IgD-negative memory B cell (primary cell): ENCODE data around the gene STAT5A. TPM values are rescaled to one million over a fixed set of nuclear protein-coding genes. Genes with fewer than 3 reads are reported as not detected.

Experiments
- H3K27ac Mint-ChIP-seq, 3 donors: one replicate each; pipeline ENCODE4 v1.8.0; 2020 to 2022; ENCODE audit warnings: mild to moderate bottlenecking in 3 of 3, mixed read lengths in 3 of 3, moderate library complexity in 1 of 3
- H3K27me3 Mint-ChIP-seq: one replicate; pipeline ENCODE4 v1.8.0; 2021; ENCODE audit warnings: mixed read lengths
- H3K36me3 Mint-ChIP-seq: one replicate; pipeline ENCODE4 v1.8.0; 2020; ENCODE audit warnings: mild to moderate bottlenecking, mixed read lengths
- H3K4me1 Mint-ChIP-seq, 3 donors: one replicate each; pipeline ENCODE4 v1.8.0; 2020 to 2022; ENCODE audit warnings: mixed read lengths in 3 of 3, mild to moderate bottlenecking in 1 of 3
- H3K4me3 Mint-ChIP-seq, 4 donors: one replicate each; pipeline ENCODE4 v1.8.0; 2020 to 2022; ENCODE audit warnings: mild to moderate bottlenecking in 4 of 4, mixed read lengths in 4 of 4, moderate library complexity in 3 of 4
- H3K9me3 Mint-ChIP-seq, 3 donors: one replicate each; pipeline ENCODE4 v1.8.0; 2020 to 2021; ENCODE audit warnings: mixed read lengths in 3 of 3, mild to moderate bottlenecking in 1 of 3
- polyA plus RNA-seq: library from polyadenylated mRNA; unstranded; fragments of 300-500 nt; fragmentation: Illumina TruSeq; gene quantifications from one replicate; pipeline ENCODE4 v1.2.3, GENCODE V29; 2021

STAT5A gene
- polyA plus RNA-seq, 1 donor from 2014 or later = 63.0 TPM

DNA sequence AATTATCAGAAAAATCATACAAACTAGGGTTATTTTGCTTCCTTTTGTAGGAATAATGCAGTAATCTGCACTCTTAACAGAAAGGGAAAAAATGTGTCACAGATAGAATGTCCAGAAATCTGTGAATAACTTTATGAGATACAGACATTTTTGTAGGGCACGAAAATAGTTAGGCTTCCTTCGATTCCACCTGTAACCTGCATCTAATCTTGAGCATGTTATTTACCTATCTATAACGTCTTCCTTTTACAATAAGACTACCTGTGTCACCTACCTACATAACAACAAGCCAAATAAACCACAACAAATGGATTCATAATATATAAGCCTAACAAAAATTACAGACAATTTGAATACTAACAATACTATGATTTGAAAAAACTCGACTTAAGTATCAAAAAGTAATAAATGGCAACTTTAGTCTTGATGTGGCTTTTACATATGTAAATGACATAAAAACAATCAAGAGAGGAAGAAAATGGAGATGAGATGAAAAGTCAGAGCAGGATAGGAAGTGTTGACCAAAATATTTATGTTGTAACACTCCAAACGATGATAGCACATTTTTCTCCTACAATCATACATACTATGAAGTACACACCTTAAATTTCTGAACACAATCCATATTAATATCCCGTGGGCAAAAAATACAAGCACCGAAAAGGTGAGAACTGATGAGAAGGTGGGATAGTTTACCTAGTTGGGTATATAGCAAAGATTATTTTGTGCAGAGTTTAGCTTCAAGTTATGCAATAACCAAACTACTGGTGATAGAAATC is 14.6 kb upstream of the STAT5A start:
- Mint-ChIP-seq H3K4me3 (peak overlapping the region; percentile 93 to 99 (median 96)), H3K4me1 (peaks cover 49 to 56% (median 56%) of the 10 kb centered on the region in 3 donors), H3K9me3 (no peaks in the 10 kb centered on the region), H3K36me3 (peaks cover 3% of the 10 kb centered on the region), H3K27ac (peak overlapping the region; percentile 24 to 92 (median 86)), H3K27me3 (peaks cover 2% of the 10 kb centered on the region)

DNA sequence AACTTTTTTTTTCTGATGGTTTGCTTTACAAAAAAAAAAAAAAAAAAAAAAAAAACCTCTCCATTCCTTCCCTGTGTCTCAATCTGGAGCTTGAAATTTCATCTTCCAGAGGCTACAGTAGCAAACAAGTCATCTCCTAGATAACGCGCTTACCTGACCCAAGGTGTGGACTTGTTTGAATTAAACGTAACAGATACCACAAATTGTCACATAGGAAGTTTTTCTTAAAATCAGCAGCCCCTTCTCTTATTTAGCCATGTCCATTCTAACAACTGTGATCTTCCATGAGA is 14.1 kb upstream of the STAT5A start:
- Mint-ChIP-seq H3K4me1 (peaks cover 49 to 56% (median 56%) of the 10 kb centered on the region in 3 donors), H3K4me3 (peak overlapping the region; percentile 93 to 99 (median 96)), H3K36me3 (peaks cover 3% of the 10 kb centered on the region), H3K9me3 (no peaks in the 10 kb centered on the region), H3K27ac (peak overlapping the region; percentile 60 to 96 (median 92)), H3K27me3 (peaks cover 2% of the 10 kb centered on the region)

DNA sequence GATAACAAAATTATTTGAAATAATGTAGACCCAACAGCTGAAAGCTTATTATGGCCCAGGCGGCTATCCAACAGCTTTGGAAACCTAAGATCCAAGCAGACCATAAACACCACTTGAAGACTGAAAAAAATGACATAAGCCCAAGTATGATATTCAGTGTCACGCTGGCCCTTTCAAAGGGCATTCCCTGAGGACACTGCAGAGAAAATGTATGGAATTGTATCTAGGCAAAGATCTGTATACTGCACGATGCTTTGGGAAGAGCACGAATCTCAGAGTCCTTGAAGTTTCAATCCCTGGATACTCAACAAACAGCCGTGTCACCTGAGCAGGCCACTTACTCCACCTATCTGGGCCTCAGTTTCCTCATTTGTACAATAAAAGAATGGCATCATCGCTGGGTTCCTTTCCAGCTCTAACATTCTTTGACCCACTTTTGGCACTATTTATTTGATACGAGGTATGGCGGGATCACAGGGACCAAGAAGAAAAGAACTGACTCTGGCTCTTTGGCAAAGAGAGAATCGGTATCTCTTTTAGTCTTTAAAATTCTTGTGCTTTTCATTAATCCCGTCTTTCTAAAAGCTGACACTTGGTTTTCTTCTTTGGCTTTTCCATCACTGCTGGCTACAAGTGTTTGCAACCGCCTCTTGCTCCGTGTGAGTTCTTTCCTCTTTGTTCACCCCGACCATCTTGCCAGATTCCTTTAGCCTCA is 13.3 kb upstream of the STAT5A start:
- no peaks in the 10 kb centered on the region for H3K9me3 Mint-ChIP-seq
- peaks cover 2% of the 10 kb centered on the region for H3K27me3 Mint-ChIP-seq
- H3K4me3 Mint-ChIP-seq = peak overlapping the region; percentile 93 to 99 (median 96)
- H3K36me3 Mint-ChIP-seq = peaks cover 3% of the 10 kb centered on the region
- peak overlapping the region; percentile 88 to 96 (median 92) for H3K27ac Mint-ChIP-seq
- peaks cover 47 to 56% (median 56%) of the 10 kb centered on the region in 3 donors for H3K4me1 Mint-ChIP-seq

DNA sequence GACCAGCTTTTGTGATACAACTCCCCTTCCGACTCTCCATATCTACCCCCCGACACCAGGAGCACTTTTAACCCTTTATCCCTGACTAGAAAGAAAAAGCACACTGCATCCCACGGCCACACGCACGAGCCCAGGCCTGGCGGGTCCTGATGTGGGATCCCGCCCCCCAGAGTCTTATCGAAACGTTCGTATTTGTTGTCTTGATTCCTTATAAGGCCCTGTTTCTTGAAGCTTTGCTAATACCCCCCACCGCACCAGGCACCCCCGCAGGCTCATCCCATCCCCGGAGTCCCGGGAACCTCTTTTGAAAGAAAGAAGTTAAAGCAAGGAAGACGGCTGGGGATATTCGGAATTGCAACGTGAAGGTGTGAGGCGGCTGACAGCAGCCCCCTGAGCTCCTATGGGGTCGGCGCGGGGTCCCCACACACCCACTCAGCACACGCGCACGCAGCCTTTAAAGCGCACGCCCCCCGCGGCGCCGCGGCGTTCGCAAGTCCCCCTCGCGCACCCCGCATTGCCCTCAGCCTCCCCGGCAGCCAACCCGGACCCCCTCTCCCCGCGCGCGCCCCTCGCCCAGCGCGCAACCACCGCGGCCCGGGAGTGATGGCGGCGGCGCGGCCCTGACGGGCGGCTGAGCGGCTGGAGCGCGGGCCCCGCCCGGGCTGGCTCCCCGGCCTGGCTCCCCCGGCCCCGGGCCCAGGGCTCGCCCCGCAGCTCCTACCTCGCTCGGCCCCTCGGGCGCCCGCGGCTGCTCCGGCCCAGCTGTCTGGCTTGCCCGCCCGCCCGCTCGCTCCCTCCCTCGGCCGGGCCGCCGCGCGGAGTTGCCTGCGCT is 12.6 kb upstream of the STAT5A start:
- Mint-ChIP-seq H3K4me1 (peaks cover 43 to 51% (median 49%) of the 10 kb centered on the region in 3 donors), H3K9me3 (no peaks in the 10 kb centered on the region), H3K4me3 (peak overlapping the region; percentile 93 to 99 (median 96)), H3K36me3 (peaks cover 3% of the 10 kb centered on the region), H3K27me3 (peaks cover 2% of the 10 kb centered on the region), H3K27ac (peak overlapping the region; percentile 79 to 96 (median 88))

DNA sequence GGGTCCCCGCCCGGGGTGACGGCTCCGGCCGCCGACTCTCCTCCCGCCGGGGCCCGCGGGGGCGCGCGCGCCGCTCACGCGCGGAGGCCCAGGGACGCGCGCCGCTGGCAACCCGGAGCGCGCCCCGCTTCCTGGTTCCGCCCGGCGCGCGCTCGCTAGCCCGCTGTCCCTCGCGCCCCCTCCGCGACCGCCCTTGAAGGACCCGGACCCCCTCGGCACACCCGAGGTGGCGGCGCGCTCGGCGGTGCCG is 12.0 kb upstream of the STAT5A start, which contains the start of gene STAT5B:
STAT5B (minus strand) TSS at position 33 of the 250 bp plus-strand sequence. CDS start 44,264 bp downstream, outside the sequence.
- peak within 1 kb of the TSS; percentile 93 to 99 (median 96) for H3K4me3 Mint-ChIP-seq
- peak within 1 kb of the TSS; percentile 79 to 96 (median 88) for H3K27ac Mint-ChIP-seq
- H3K27me3 Mint-ChIP-seq = peaks cover 2% of the 10 kb centered on the region
- peaks cover 39 to 46% (median 43%) of the 10 kb centered on the region in 3 donors for H3K4me1 Mint-ChIP-seq
- H3K36me3 Mint-ChIP-seq = peaks cover 3% of the 10 kb centered on the region
- H3K9me3 Mint-ChIP-seq = no peaks in the 10 kb centered on the region

DNA sequence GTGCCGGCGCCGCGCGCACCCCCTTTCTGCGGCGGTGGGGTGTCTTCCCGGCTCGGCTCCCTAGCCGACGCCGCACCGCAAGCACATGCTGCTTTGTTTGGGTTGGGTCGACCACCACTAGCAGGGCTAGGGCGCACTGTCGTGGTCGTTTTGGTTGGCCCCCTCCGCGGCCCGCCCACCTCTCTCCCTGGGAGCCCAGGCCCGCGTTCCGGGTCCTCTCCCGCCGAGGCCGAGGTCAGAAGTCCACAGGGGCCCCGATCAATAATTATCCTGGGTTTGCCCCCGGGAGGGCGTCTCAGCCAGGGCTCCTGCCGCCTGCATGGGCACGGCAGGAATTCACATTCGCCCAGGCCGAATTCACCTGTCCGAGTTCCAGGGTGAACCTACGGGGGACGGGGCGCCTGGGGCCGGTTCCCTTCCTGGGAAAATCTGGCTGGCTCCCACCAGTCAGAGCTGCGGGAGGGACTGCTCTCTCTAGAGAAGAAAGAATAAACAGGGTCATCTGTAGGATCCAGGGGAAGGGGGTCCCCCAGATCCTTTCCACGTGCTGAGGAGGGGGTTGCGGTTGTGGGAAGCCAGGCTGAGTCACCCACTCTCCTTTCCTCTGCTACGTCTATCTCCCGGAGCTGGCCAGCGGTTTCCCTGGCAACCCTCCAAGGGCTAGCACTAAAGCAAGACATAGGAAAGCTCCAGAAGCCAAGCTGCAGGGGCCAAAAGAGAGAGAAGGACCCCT is 11.5 kb upstream of the STAT5A start:
- H3K27ac Mint-ChIP-seq = peak overlapping the region; percentile 72 to 90 (median 83)
- no peaks in the 10 kb centered on the region for H3K9me3 Mint-ChIP-seq
- H3K4me1 Mint-ChIP-seq = peaks cover 34 to 41% (median 39%) of the 10 kb centered on the region in 3 donors
- peaks cover 3% of the 10 kb centered on the region for H3K36me3 Mint-ChIP-seq
- peaks cover 2% of the 10 kb centered on the region for H3K27me3 Mint-ChIP-seq
- peak overlapping the region; percentile 79 to 91 (median 88) for H3K4me3 Mint-ChIP-seq

DNA sequence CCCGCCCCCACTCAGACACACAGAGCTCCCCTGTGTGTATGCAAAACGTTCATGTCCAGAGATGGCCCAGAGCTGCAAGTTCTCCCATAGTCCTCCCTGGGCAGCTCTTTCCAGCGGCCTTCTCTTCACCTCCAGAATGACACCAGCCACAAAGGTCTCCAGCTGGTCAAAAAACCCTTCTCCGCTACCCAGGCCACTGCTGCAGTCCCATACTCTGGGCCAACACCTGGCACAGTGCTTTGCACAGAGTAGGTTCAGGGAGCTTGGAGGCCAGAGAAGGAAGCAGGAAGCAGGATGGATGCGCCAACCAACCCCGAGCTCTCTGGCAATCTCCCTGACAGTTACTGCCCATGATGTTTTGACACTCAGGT is 11.0 kb upstream of the STAT5A start:
- Mint-ChIP-seq H3K9me3 (no peaks in the 10 kb centered on the region), H3K27me3 (peaks cover 2% of the 10 kb centered on the region), H3K4me3 (peak overlapping the region; percentile 79 to 91 (median 88)), H3K4me1 (peaks cover 32 to 35% (median 33%) of the 10 kb centered on the region in 3 donors), H3K36me3 (peaks cover 3% of the 10 kb centered on the region), H3K27ac (peak overlapping the region; percentile 72 to 90 (median 83))

DNA sequence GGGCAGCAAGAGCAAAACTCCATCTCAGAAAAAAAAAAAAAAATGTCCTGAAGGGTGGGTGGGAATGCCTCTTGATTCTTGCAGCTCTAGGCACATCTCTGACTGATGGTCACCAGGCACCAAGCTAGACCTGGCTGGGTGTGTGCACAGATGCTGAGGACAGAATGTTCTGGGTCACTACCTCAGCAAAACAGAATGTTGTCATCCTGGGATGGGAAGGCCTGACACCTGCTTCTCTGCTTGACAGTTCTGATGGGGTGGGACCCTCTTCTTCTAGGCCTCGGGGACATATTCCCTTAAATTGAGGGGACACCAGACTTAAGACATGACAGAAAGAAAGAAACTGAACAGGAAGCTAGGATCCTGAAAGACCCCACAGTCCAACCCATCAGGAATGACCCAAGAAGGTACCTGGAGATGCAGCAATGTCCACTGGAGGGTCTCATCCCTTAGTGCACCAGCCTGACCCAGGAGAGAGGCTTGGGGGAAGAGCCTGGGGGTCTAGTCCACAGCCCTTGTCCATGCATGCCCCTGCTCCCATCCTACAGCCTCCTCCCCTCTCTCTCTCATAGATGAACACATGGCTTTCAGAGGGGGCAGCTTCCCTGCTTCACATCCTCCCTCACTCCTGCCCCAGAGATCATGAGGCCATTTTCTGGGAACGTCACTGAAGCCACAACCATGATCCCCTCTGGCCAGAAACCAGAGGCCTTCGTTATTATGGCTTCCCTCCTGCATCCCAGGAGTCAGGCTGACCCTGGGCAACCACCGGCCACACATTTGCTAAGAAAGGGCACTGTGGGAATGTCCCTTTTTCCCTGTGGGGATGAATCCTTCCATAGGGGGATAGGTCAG is 8.3 kb upstream of the STAT5A start:
- H3K27ac Mint-ChIP-seq = peak overlapping the region in 1 of 3 donors; percentile 63
- no peaks in the 10 kb centered on the region for H3K9me3 Mint-ChIP-seq
- H3K36me3 Mint-ChIP-seq = peaks cover 2% of the 10 kb centered on the region
- H3K4me3 Mint-ChIP-seq = peak overlapping the region in 2 of 4 donors; percentile 57 to 58
- H3K4me1 Mint-ChIP-seq = peaks cover 11 to 13% (median 12%) of the 10 kb centered on the region in 3 donors
- H3K27me3 Mint-ChIP-seq = peaks cover 2% of the 10 kb centered on the region

DNA sequence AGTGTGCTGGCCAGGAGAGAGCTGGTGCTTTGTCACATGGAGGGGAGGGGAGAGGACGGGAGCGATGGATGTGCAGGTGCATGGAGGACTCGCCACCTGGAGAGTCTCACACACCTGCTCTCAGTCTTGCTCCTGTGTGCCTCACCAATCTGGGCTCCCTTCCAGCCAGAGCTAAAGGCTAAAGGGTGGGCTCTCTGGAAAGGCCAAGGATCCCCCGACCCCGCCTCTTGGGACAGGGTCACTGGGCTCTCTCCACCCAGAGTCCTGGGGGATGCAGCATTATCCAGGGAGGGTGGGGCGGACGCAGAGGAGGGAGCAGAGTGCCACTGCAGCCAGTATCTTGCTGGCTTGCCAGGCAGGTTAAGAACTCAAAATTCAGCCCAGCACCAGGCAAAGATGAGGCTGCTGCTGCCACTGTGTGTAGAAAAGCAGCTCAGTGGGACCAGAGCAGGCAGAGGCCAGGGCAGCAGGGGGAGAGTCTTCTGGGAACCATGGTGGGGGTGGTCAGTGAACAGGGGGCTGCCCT is 6.7 kb upstream of the STAT5A start:
- Mint-ChIP-seq H3K4me1 (peaks cover 6 to 16% (median 11%) of the 10 kb centered on the region in 3 donors), H3K27ac (peak overlapping the region in 1 of 3 donors; percentile 43), H3K36me3 (peaks cover 2% of the 10 kb centered on the region), H3K27me3 (no peaks in the 10 kb centered on the region), H3K4me3 (peak overlapping the region in 1 of 4 donors; percentile 55), H3K9me3 (no peaks in the 10 kb centered on the region)

DNA sequence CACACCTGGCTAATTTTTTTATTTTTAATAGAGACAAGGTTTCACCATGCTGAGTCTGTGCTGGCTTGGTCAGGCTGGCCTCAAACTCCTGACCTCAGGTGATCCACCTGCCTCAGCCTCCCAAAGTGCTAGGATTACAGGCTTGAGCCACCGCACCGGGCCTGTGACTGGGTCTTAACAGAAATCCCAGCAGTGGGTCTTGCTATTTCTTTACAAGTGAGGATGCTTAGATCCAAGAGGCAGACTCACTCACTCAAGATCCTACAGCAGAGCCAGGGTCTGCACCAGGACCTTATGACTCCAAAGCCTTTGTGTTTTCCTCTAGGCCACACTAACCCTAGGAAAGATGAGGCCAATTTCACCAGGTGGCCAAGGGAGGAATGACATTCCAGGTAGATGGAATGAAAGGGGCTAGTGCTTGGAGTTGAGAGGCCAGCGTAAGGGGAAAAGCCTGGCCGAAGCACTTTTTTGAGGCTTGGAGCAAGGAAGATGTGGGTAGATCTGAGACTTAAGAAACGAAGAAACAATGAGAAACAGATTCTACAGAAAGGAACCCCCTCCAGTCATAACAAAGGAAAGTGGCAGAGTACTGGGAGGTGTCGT is 5.7 kb upstream of the STAT5A start:
- Mint-ChIP-seq H3K9me3 (no peaks in the 10 kb centered on the region), H3K27ac (peak overlapping the region in 1 of 3 donors; percentile 11), H3K27me3 (no peaks in the 10 kb centered on the region), H3K36me3 (peaks cover 2% of the 10 kb centered on the region), H3K4me1 (peaks cover 15 to 18% (median 15%) of the 10 kb centered on the region in 3 donors), H3K4me3 (peak overlapping the region in 1 of 4 donors; percentile 59)

DNA sequence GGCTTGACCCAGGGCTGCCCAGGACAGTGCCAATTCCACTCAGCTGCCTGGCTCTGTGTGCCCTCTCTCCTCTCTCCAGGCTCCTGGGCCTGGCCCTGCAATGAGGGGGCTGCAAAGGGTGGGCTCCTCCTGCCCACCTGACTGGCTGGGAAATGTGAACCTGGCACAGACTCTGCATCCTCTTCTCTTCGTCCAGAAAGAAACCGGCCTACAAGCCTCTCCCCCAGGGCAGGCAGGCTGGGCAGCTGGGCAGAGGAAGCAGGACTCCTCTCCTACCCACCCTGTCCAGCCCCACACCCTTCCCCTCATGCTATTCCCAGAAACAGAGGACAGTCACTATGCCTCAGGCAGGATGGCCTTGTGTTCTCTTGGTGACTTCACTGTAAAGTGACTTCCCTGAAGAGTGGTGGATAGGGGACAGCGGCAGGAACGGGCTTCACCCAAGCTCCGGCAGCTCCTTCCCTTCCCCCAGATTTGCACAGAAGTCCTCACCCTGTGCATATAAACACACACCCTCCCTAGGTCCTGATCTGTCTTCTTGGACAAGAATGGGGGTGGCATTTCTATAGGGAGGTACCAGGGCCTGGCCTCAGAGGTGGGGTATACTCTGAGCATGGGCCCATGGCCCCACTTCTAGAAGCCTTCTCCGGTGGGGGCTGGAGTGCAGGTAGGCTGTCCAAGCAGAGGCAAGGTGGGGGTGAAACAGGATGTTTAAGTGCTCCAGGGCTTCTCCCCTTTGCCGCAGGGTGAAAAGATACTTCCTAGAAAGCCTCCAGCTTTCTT is 4.9 kb upstream of the STAT5A start:
- Mint-ChIP-seq H3K27me3 (no peaks in the 10 kb centered on the region), H3K9me3 (no peaks in the 10 kb centered on the region), H3K27ac (no peak overlapping the region), H3K4me3 (peak overlapping the region in 1 of 4 donors; percentile 59), H3K4me1 (peaks cover 16 to 18% (median 16%) of the 10 kb centered on the region in 3 donors), H3K36me3 (peaks cover 2% of the 10 kb centered on the region)

DNA sequence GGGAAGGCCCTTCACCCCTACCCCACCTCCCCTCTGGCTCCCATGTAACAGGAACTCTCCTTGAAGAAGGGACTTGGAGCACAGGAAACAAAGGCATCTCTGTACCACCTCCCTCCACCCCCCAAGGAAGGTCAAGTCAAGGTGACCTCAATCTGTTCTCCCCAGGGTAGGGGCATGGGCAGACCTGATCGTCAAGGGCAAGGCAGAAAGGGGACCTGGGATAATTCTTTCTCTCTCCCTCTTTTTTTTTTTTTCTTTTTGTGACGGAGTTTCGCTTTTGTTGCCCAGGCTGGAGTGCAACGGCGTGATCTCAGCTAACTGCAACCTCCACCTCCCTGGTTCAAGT is 4.3 kb upstream of the STAT5A start:
- no peak overlapping the region for H3K27ac Mint-ChIP-seq
- H3K36me3 Mint-ChIP-seq = peaks cover 2% of the 10 kb centered on the region
- no peaks in the 10 kb centered on the region for H3K27me3 Mint-ChIP-seq
- H3K4me1 Mint-ChIP-seq = peaks cover 16 to 18% (median 17%) of the 10 kb centered on the region in 3 donors
- H3K4me3 Mint-ChIP-seq = no peak overlapping the region
- no peaks in the 10 kb centered on the region for H3K9me3 Mint-ChIP-seq
